Activated naive CD8-positive, alpha-beta T cell treated with anti-CD3 and anti-CD28 coated beads, Interleukin-2, amount 50 U/mL, for 24 hours (primary cell): Measurements from ENCODE around the gene POLR2J.
"Not testable (repeated sequence)": the region's sequence is repeated elsewhere in the genome, so short reads cannot be mapped to it uniquely, and the experiment has no call there.

Experiments
- ATAC-seq: fragments of 150-1000 bp; cut with Tn5 transposase; one replicate; pipeline ENCODE4 v1.10.0; 2021
- DNase-seq: peaks from one replicate; pipeline ENCODE4 v3.0.0; 2021
- H3K27ac Mint-ChIP-seq: one replicate; pipeline ENCODE4 v1.8.0; 2021; ENCODE audit warnings: mild to moderate bottlenecking, mixed read lengths
- H3K27me3 Mint-ChIP-seq: one replicate; pipeline ENCODE4 v1.8.0; 2021; ENCODE audit warnings: mixed read lengths
- H3K36me3 Mint-ChIP-seq: one replicate; pipeline ENCODE4 v1.8.0; 2021; ENCODE audit warnings: low read depth, mixed read lengths
- H3K4me1 Mint-ChIP-seq: one replicate; pipeline ENCODE4 v1.8.0; 2021; ENCODE audit warnings: mixed read lengths
- H3K4me3 Mint-ChIP-seq: one replicate; pipeline ENCODE4 v1.8.0; 2021; ENCODE audit warnings: mild to moderate bottlenecking, moderate library complexity, mixed read lengths
- H3K9me3 Mint-ChIP-seq: one replicate; pipeline ENCODE4 v1.8.0; 2021; ENCODE audit warnings: mixed read lengths

The POLR2J gene

GRCh38 chr7:102460467-102460866, 18.3 kb downstream of the POLR2J start:
- DNase-seq = no peak
- Mint-ChIP-seq H3K36me3 (peaks cover 1% of the 10 kb centered on the region), H3K27me3 (no peaks in the 10 kb centered on the region), H3K4me3 (no peak overlapping the region), H3K9me3 (no peaks in the 10 kb centered on the region), H3K27ac (no peak overlapping the region), H3K4me1 (peaks cover 13% of the 10 kb centered on the region)
- ATAC-seq = no peak

DNA sequence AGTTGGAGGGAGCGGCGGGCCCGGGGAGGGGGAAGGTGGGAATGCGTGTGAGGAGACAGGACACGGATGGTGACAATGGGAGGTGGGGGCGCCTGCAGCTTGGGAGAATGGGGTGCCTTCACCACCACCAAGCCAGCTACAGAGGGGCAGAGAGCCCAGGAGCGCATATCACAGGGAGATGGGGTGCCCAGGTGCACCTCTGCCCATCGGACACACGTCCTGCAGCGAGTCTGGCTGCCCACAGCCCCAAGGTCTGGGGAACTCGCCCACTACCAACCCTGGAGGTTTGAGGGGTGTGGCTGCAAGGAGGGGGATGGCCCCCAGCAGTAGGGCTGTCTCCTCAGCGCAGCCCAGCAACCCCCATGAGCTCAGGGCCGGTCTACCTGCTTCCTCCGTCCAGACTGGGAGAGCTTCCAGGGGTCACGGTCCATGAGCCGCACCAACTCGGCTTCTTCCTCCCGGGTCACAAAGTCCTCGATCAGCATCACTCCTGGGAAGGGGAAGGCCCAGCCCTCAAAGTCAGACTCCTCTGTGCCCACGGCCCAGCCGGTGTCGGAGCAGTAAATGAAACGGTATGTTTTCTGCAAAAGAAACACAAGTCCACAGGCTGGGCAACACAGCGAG, 19.4 kb downstream of the POLR2J start:
- H3K27me3 Mint-ChIP-seq = no peaks in the 10 kb centered on the region
- H3K27ac Mint-ChIP-seq = no peak overlapping the region
- no peaks in the 10 kb centered on the region for H3K9me3 Mint-ChIP-seq
- H3K4me3 Mint-ChIP-seq = no peak overlapping the region
- H3K36me3 Mint-ChIP-seq = peaks cover 1% of the 10 kb centered on the region
- H3K4me1 Mint-ChIP-seq = peaks cover 11% of the 10 kb centered on the region
- ATAC-seq (no peak), DNase-seq (no peak)

DNA sequence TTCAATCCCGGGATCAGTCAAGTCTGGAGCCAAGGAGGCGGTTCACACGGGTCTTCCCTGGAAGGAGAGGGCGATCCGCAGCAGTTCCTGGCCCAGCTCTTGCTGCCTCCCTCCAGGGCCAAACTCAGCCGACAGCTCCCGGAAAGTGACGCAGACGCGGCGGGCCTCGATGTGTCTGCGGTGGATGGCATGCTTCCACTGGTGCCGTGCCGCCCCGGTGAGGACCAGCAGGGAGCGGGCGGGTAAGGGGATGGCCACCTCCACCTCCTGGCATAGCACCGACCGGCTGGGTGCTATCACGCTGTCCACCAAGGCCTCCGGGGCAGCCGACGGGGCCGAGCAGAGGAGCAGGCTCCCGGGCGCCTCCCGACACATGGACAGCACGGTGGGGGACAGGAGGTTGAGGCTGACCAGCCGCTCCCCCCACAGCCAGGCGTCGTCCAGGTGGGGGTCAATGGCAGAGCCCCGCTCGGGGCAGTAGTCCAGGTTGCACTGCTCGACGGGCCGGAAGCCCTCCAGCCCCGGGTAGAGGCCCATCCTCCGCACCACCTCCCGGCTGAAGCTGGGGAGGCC, 21.3 kb downstream of the POLR2J start:
- Mint-ChIP-seq H3K4me1 (no peaks in the 10 kb centered on the region), H3K4me3 (no peak overlapping the region), H3K36me3 (peaks cover 1% of the 10 kb centered on the region), H3K9me3 (no peaks in the 10 kb centered on the region), H3K27me3 (no peaks in the 10 kb centered on the region), H3K27ac (no peak overlapping the region)
- DNase-seq (no peak), ATAC-seq (no peak)

DNA sequence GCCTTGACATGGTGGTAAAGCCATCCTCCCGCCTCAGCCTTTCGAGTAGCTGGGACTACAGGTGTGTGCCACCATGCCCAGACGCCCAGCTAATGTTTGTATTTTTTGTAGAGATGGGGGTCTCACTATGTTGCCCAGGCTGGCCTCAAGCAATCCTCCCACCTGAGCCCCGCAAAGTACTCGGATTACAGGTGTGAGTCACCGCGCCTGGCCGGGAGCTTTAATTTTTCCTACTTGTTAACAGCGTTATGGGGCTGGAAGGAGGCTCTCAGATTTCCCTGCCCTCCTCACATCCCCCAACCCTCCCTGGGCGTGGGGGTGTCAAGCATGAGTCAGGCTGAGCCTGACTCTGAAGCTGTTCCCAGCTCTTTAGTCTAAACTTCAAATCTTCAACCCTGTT, 22.4 kb downstream of the POLR2J start:
- no peak overlapping the region for H3K27ac Mint-ChIP-seq
- H3K27me3 Mint-ChIP-seq = no peaks in the 10 kb centered on the region
- ATAC-seq = no peak
- no peak for DNase-seq
- no peaks in the 10 kb centered on the region for H3K9me3 Mint-ChIP-seq
- no peak overlapping the region for H3K4me3 Mint-ChIP-seq
- no peaks in the 10 kb centered on the region for H3K4me1 Mint-ChIP-seq
- peaks cover 1% of the 10 kb centered on the region for H3K36me3 Mint-ChIP-seq

DNA sequence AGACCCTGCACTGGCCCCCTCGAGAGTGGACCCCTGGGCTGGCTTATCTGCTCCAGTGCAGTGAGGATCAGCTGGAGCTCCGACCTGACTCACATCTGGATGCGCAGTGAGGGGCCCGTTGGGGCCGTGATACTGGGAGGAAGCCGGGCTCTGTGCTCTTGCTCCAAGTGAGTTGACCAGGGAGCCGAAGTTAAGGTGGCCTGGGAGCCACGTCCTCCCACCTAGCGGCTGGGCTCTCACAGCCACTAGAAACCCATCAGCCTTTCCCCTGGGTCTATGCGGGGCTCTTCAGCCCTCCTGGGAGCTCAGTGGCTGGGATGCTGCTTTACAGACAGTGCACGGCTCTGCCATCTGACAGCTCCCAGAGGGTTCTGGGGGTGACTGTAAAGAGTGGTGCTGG, 23.1 kb downstream of the POLR2J start:
- no peaks in the 10 kb centered on the region for H3K4me1 Mint-ChIP-seq
- H3K27ac Mint-ChIP-seq = no peak overlapping the region
- H3K9me3 Mint-ChIP-seq = no peaks in the 10 kb centered on the region
- ATAC-seq (no peak), DNase-seq (no peak)
- H3K27me3 Mint-ChIP-seq = no peaks in the 10 kb centered on the region
- peaks cover 1% of the 10 kb centered on the region for H3K36me3 Mint-ChIP-seq
- H3K4me3 Mint-ChIP-seq = no peak overlapping the region

DNA sequence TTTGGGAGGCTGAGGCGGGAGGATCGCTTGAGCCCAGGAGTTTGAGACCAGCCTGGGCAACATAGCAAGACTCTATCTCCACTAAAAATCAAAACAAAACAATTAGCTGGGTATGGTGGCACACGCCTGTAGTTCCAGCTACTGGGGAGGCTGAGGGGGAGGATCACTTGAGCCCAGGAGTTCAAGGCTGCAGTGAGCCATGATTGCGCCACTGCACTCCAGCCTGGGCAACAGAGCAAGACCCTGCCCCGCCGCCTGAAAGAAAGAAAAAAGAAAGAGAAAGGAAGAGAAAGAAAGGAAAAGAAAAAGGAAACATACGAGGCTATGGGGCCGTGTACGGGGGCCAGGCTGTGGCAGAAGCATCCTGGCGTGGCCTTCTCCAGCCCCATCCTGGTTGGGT, 23.8 kb downstream of the POLR2J start:
- not testable (repeated sequence) for H3K4me3 Mint-ChIP-seq, H3K36me3 Mint-ChIP-seq, H3K4me1 Mint-ChIP-seq, H3K27me3 Mint-ChIP-seq, H3K27ac Mint-ChIP-seq, ATAC-seq, H3K9me3 Mint-ChIP-seq, DNase-seq

GRCh38 chr7:102454468-102454867, 24.3 kb downstream of the POLR2J start:
- Mint-ChIP-seq H3K27me3 (no peaks in the 10 kb centered on the region), H3K4me1 (peaks cover 2% of the 10 kb centered on the region), H3K36me3 (peaks cover 1% of the 10 kb centered on the region), H3K9me3 (no peaks in the 10 kb centered on the region), H3K27ac (no peak overlapping the region), H3K4me3 (no peak overlapping the region)
- ATAC-seq (no peak), DNase-seq (no peak)

DNA sequence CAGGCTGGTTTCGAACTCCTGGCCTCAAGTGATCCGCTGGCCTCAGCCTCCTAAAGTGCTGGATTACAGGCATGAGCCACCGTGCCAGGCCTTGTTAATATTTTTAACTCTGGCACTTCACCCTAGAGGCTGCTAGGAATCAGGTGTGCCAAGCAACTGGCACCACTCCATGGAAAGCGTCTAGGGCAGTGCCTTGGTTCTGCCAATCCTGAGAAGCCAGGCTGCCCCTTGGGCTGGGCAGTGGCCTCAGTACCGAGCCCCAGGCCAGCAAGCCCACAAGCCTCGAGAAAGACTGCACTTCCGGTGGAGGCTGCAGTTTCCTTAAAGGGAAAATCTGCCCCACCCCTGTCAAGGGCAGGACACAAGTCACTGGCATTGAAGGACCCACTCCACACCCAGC, 25.4 kb downstream of the POLR2J start:
- ATAC-seq = no peak
- Mint-ChIP-seq H3K4me1 (peaks cover 2% of the 10 kb centered on the region), H3K27ac (no peak overlapping the region), H3K9me3 (no peaks in the 10 kb centered on the region), H3K36me3 (peaks cover 5% of the 10 kb centered on the region), H3K27me3 (no peaks in the 10 kb centered on the region), H3K4me3 (no peak overlapping the region)
- no peak for DNase-seq

DNA sequence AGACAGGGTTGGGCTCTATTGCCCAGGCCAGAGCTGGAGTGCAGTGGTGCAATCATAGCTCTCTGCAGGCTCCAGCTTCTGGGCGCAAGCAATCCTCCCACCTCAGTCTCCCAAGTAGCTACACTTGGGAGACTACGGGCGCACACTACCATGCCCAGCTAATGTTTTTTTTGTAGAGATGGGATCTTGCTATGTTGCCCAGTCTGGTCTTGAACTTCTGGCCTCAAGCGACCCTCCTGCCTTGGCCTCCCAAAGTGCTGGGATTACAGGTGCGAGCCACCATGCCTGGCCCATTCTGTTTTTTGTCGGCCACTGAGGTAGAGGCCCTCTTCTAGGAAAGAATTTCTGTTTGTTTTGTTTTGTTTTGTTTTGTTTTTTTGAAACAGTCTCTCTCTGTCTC, 26.3 kb downstream of the POLR2J start:
- H3K27me3 Mint-ChIP-seq = no peaks in the 10 kb centered on the region
- no peak for DNase-seq
- peaks cover 4% of the 10 kb centered on the region for H3K36me3 Mint-ChIP-seq
- H3K4me1 Mint-ChIP-seq = peaks cover 2% of the 10 kb centered on the region
- H3K9me3 Mint-ChIP-seq = no peaks in the 10 kb centered on the region
- no peak overlapping the region for H3K4me3 Mint-ChIP-seq
- no peak for ATAC-seq
- H3K27ac Mint-ChIP-seq = no peak overlapping the region

DNA sequence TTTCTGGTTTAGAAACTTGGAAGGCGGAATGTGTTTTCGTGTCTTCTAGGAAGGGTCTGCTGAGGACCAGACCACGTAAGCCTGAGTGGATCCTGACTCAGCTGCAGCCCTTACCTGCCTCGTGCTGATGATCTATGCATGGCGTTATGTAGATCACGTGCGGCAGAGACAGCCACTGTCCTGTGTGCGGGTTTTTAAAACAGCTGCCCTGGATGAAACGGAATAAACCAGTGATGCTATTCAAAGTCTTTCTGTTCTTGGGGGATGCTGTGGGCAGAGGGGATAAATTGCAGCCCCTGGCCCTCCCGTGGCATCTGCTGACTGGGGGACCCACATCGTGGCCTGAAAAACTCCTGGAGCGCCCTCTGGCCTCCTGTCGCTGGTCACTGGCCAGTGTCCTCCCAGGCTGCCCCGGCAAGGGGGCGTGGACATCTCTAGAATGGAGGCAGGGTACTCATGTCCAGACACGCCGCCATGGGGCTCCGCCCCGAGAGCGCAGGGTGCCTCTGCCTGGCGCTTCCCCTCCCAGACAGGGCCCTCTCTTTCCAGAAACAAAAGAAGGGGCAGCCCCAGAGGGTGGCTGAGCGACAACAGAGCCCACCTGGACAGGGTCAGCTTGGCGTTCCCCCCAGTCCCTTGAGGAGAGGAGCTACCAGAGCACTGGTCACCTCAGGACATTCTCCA, 27.2 kb downstream of the POLR2J start:
- Mint-ChIP-seq H3K27ac (no peak overlapping the region), H3K9me3 (no peaks in the 10 kb centered on the region), H3K27me3 (no peaks in the 10 kb centered on the region), H3K4me3 (no peak overlapping the region), H3K4me1 (peaks cover 2% of the 10 kb centered on the region), H3K36me3 (peaks cover 6% of the 10 kb centered on the region)
- no peak for DNase-seq
- ATAC-seq = no peak

GRCh38 chr7:102450242-102450641, 28.5 kb downstream of the POLR2J start:
- Mint-ChIP-seq H3K27me3 (no peaks in the 10 kb centered on the region), H3K4me1 (peaks cover 4% of the 10 kb centered on the region), H3K27ac (no peak overlapping the region), H3K36me3 (peaks cover 7% of the 10 kb centered on the region), H3K4me3 (no peak overlapping the region), H3K9me3 (no peaks in the 10 kb centered on the region)
- DNase-seq = peak; percentile 41
- peak; percentile 71 for ATAC-seq

- H3K36me3 Mint-ChIP-seq = peaks cover 11% of the 10 kb centered on the region
- no peak overlapping the region for H3K4me3 Mint-ChIP-seq
- DNase-seq = no peak
- no peak for ATAC-seq
- H3K9me3 Mint-ChIP-seq = no peaks in the 10 kb centered on the region
- H3K27ac Mint-ChIP-seq = no peak overlapping the region
- H3K4me1 Mint-ChIP-seq = peaks cover 8% of the 10 kb centered on the region
- H3K27me3 Mint-ChIP-seq = no peaks in the 10 kb centered on the region
Observed at GRCh38 chr7:102449136-102449535, 29.6 kb downstream of the POLR2J start.

- Mint-ChIP-seq H3K27ac (no peak overlapping the region), H3K27me3 (no peaks in the 10 kb centered on the region), H3K4me1 (peaks cover 14% of the 10 kb centered on the region), H3K9me3 (no peaks in the 10 kb centered on the region), H3K36me3 (peaks cover 11% of the 10 kb centered on the region), H3K4me3 (no peak overlapping the region)
- DNase-seq (no peak), ATAC-seq (no peak)
Observed at GRCh38 chr7:102447311-102447710, 31.4 kb downstream of the POLR2J start.

- H3K4me3 Mint-ChIP-seq = no peak overlapping the region
- no peak overlapping the region for H3K27ac Mint-ChIP-seq
- ATAC-seq = no peak
- peaks cover 12% of the 10 kb centered on the region for H3K36me3 Mint-ChIP-seq
- no peaks in the 10 kb centered on the region for H3K27me3 Mint-ChIP-seq
- no peak for DNase-seq
- peaks cover 18% of the 10 kb centered on the region for H3K4me1 Mint-ChIP-seq
- no peaks in the 10 kb centered on the region for H3K9me3 Mint-ChIP-seq
Observed at GRCh38 chr7:102446387-102447156, 32.1 kb downstream of the POLR2J start.

DNA sequence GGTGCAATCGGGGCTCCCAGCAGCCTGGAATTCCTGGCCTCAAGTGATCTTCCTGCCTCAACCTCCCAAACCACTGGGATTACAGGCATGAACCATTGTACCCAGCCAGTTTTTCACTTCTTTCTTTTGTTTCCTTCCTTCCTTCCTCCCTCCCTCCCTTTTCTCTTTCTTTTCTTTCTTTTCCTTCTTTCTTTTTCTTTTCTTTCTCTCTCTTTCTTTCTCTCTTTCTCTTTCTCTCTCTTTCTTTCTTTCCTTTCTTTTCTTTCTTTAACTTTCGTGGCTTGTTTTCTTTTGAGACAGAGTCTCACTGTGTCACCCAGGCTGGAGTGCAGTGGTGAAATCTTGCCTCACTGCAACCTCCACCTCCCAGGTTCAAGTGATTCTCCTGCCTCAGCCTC, 33.0 kb downstream of the POLR2J start:
- no peaks in the 10 kb centered on the region for H3K27me3 Mint-ChIP-seq
- peaks cover 14% of the 10 kb centered on the region for H3K36me3 Mint-ChIP-seq
- no peaks in the 10 kb centered on the region for H3K9me3 Mint-ChIP-seq
- no peak overlapping the region for H3K4me3 Mint-ChIP-seq
- no peak for DNase-seq
- ATAC-seq = no peak
- H3K4me1 Mint-ChIP-seq = peaks cover 18% of the 10 kb centered on the region
- H3K27ac Mint-ChIP-seq = no peak overlapping the region
